Kidney (tissue), 14 donors: ENCODE data around the gene LCN10. TPM values are rescaled to one million over a fixed set of nuclear protein-coding genes. Genes with fewer than 3 reads are reported as not detected.

ENCODE experiments used
- DNase-seq, 5 donors: peaks; one replicate each; pipeline ENCODE4 v3.0.0-alpha.2; 2013 to 2020
- FAIRE-seq: peaks from 2 replicates; lab custom pipeline; 2012; peaks lifted over from hg19 to GRCh38; lab: Jason Lieb, UNC
- H3K27ac ChIP-seq, 2 donors: one replicate each; pipeline ENCODE4 v1.7.0; 2013; ENCODE audit warnings: low read depth in 2 of 2, low read length in 2 of 2, inconsistent platforms in 1 of 2
- H3K27me3 ChIP-seq: one replicate; pipeline ENCODE4 v1.7.1; 2013; ENCODE audit warnings: low read length, inconsistent platforms; ENCODE audit not compliant: control insufficient read depth, insufficient read depth
- H3K36me3 ChIP-seq, 3 donors: one replicate each; pipeline versions ENCODE4 v1.7.0 to v1.7.1; 2013; ENCODE audit warnings: low read length in 3 of 3, control low read depth in 1 of 3, inconsistent platforms in 1 of 3; ENCODE audit not compliant: insufficient read depth in 3 of 3, control insufficient read depth in 2 of 3
- H3K4me1 ChIP-seq, 3 donors: one replicate each; pipeline versions ENCODE4 v1.7.0 to v1.7.1; 2013; ENCODE audit warnings: low read length in 3 of 3, inconsistent platforms in 1 of 3, low read depth in 1 of 3; ENCODE audit not compliant: control insufficient read depth in 2 of 3, insufficient read depth in 2 of 3
- H3K4me3 ChIP-seq, 3 donors: one replicate each; pipeline versions ENCODE4 v1.7.0 to v1.8.1; 2013; ENCODE audit warnings: low read length in 3 of 3, control low read depth in 1 of 3, inconsistent platforms in 1 of 3
- H3K9ac ChIP-seq, 3 donors: one replicate each; pipeline versions ENCODE4 v1.7.0 to v1.7.1; 2013; ENCODE audit warnings: low read length in 3 of 3, control low read depth in 1 of 3, inconsistent platforms in 1 of 3
- H3K9me3 ChIP-seq, 3 donors: one replicate each; pipeline versions ENCODE4 v1.7.0 to v1.7.1; 2013; ENCODE audit warnings: low read length in 3 of 3, control low read depth in 1 of 3, inconsistent platforms in 1 of 3; ENCODE audit not compliant: control insufficient read depth in 2 of 3, insufficient read depth in 1 of 3
- CTCF ChIP-seq: IDR thresholded peaks from 3 replicates; pipeline ENCODE4 v1.5.1; 2012; ENCODE audit warnings: mild to moderate bottlenecking, moderate library complexity, borderline replicate concordance; ENCODE audit not compliant: insufficient read depth; ENCODE audit errors: extremely low read depth
- intact Hi-C: fragments of 100-400 bp; cut with DNase I; formaldehyde crosslinking; loops from one replicate; pipeline ENCODE4 v1.11.1; 2022
- polyA plus RNA-seq: library from polyadenylated mRNA; stranded (reverse); fragments of 350-450 nt; fragmentation: Illumina TruSeq; extraction: RNeasy Lipid Tissue Mini Kit (QIAGEN cat#74804); gene quantifications from one replicate; pipeline ENCODE4 v1.2.3, GENCODE V29; 2014; ENCODE audit warnings: low read depth, low replicate concordance; ENCODE audit not compliant: insufficient read depth
- total RNA-seq: library from RNA; stranded (reverse); fragmentation: NEBNext Ultra II Directional; extraction: Animal tissue kit (Norgen Biotek cat#: 25700); gene quantifications from one replicate; pipeline ENCODE4 v1.2.1, GENCODE V29; 2021
- donor health status: control.
- donor health status: control.
- donor health status: control.
- donor health status: control.
- donor health status: control.
- donor health status: DM: yes; HTN: yes; CAD: no.
- donor health status: Normal renal cell carcinoma (clear cell type).

The LCN10 gene
- total and polyA plus RNA-seq, 2 donors from 2014 or later = 3.9 to 8.4 TPM

GRCh38 chr9:136740069-136740468 is 2.7 kb downstream of the LCN10 start:
- intact Hi-C loops = no loop called here
- no peaks in the 10 kb centered on the region for H3K27me3 ChIP-seq
- no peak overlapping the region for H3K9ac ChIP-seq
- no peak overlapping the region for H3K4me3 ChIP-seq
- no peak for TF ChIP-seq CTCF
- H3K9me3 ChIP-seq = no peaks in the 10 kb centered on the region
- no peaks in the 10 kb centered on the region for H3K36me3 ChIP-seq
- peaks cover 0 to 16% (median 4%) of the 10 kb centered on the region in 3 donors for H3K4me1 ChIP-seq
- FAIRE-seq (no peak), DNase-seq (no peak)
- no peak overlapping the region for H3K27ac ChIP-seq

GRCh38 chr9:136739509-136739908 is 3.2 kb downstream of the LCN10 start:
- Histone ChIP-seq H3K9me3 (no peaks in the 10 kb centered on the region), H3K9ac (no peak overlapping the region), H3K4me1 (peaks cover 0 to 16% (median 4%) of the 10 kb centered on the region in 3 donors), H3K4me3 (no peak overlapping the region), H3K36me3 (no peaks in the 10 kb centered on the region), H3K27me3 (no peaks in the 10 kb centered on the region), H3K27ac (no peak overlapping the region)
- FAIRE-seq (no peak), DNase-seq (no peak)
- intact Hi-C loops = no loop called here
- no peak for TF ChIP-seq CTCF

GRCh38 chr9:136738960-136739359 is 3.8 kb downstream of the LCN10 start:
- no peak for TF ChIP-seq CTCF
- Histone ChIP-seq H3K27me3 (no peaks in the 10 kb centered on the region), H3K9me3 (no peaks in the 10 kb centered on the region), H3K4me3 (no peak overlapping the region), H3K4me1 (peaks cover 0 to 16% (median 4%) of the 10 kb centered on the region in 3 donors), H3K36me3 (no peaks in the 10 kb centered on the region), H3K9ac (no peak overlapping the region), H3K27ac (no peak overlapping the region)
- intact Hi-C loops = no loop called here
- FAIRE-seq (no peak), DNase-seq (no peak)
